SW 1271 (cell line): ENCODE data around the gene HADH.
"Not testable (repeated sequence)": the region's sequence is repeated elsewhere in the genome, so short reads cannot be mapped to it uniquely, and the experiment has no call there.

Experiments used
- DNase-seq, 2 experiments: peaks; one replicate each; lab custom pipeline; 2025; lab: John Stamatoyannopoulos, UW

The HADH gene

DNA sequence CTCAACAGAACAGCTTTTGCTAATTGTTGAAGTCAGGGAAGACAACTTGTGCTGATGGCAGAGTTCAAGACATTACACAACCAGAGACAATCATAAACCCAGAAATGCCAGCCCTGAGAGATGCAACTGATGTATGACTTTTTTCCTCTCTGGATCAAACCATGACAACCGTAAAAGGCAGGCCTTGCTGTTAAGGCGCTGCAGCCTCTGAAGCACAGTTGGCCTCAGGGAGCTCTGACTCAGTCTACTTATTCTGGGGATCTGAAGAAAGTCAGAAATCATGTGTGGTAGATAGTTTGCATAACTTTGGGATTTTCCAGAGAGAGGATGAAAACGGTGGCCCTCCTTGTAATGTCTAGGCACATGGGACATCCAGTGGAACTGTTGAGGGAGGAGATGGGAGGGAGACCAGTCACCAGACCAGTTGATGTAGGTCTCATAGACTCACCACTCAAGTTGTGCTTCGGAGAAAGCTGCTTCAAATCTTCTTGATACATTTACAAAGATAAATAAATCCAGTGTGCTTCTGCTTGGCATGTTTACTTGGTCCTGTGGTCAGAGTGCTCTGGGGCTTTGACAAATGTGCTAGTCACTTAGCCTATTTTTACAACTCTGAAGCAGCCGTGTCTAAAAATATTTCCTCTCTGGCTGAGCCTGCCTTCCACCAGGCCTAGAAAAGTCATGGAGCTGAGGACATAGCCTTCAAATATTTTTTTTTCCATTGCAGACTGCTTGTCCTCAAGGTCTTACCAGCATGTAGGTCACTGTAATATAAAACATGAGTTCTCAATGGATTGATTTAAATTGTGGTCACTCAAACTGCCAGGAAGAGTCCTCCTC, 7.5 kb downstream of the HADH start:
- no peak for DNase-seq

DNA sequence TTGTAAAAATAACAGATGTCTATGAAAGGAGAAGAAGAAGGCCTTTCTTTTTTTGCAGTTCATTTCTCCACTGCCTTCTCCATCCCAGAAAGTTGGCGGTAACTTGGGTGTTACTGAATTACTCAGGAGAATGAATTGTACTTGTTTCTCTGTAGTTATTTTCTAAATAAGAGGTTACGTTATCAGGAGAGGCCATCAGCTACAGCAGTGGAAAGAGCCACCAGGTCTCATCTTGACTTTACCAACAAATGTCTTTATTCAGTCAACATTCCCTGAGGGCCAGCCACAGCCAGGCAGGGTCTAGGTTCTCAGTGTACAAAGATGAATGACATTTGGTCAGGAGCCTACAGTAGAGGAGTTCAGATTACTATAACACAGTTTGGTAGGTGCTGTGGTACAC, 8.1 kb downstream of the HADH start:
- no peak for DNase-seq

DNA sequence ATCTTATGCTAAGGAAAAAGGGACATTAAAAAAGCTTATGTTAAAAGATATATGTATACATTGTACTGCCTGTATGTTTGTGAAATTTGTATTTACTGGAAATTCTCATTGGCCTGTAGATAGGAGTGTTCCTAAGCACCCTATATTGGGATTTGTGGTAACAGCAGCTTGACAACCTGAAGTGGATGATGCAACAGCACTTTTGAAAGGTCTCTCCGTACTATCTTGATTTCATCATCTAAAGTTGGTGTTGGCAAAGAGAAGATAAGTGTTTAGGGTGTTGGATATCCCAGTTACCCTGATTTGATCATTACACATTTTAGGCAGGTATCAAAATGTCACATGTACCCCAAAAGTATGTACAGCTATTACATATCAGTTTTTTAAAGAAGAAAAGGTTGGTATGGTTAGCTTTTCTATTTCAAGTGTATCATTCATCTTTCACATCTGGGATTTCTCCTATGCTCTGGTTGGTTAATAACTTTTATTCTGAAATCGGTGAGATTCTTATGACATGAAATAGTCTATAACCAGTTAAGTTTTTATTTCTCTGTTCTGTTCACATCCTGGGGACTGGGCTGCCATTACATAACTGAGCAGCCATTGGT, 10.3 kb downstream of the HADH start:
- DNase-seq = no peak

DNA sequence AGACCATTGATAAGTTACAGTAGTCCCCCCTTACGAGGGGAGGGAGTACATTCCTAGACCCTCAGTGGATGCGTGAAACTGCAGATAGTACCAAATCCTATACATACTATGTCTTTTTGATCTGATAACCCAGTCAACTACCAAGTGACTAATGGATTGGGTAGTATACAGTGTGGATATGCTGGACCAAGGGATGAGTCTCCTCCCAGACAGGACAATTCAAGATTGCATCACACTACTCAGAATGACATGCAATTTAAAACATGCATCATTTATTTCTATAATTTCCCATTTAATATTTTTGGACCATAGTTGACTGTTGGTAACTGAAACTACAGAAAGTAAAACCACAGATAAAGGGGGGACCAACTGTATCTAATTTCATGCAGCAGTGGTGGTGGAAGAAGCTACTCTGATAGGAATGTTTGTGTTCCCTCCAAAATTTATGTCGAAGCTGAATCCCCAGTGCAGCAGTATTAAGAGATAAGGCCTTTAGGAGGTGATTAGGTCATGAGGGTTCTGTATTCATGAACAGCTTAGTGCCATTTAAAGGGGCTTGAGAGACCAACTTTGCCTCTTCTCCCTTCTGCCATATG, 11.9 kb downstream of the HADH start:
- DNase-seq = no peak

DNA sequence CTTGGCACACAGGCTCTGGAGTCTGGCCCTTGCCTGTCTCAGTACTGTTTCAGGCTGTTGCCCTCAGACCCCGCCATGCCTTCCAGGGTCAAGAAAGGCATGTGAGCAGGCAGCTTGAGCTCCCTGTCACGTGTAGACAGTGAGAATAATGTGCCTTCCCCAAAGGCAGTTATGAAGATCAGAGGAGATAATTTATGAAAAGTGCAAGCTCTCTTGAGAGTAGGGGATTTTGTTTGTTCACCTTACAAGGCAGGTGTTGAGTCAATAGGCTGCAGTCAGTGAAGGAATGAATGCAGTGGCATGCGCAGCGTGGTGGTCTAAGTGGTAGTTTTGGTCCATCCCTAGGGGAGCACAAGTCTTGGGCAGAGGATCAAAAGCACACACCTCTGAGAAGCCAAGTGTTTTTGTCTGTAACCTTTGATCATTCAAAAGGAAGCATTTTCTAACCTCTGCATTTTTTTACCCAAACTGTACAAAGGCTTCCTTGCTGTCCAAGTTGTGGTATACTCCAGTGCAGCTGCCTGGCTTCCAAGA, 14.4 kb downstream of the HADH start:
- no peak for DNase-seq

DNA sequence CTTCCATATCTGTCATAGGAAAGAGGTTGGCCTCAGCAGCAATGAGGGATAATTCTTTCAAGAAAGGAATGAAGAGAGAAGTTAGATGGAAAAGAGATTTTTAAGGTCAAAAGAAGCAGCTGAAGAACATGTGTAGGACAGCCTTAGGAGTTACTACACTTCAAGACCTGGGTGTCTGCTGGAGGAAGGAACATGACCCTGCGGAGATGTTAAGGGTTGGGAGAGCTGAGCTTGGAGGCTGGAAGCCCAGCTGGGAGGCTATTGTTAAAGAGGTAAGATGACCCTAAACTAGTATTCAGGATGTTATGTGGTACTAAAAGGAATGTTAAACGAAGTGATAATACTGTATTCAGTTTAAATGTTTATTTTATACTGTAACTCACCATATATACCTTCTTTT, 15.0 kb downstream of the HADH start:
- DNase-seq = no peak

DNA sequence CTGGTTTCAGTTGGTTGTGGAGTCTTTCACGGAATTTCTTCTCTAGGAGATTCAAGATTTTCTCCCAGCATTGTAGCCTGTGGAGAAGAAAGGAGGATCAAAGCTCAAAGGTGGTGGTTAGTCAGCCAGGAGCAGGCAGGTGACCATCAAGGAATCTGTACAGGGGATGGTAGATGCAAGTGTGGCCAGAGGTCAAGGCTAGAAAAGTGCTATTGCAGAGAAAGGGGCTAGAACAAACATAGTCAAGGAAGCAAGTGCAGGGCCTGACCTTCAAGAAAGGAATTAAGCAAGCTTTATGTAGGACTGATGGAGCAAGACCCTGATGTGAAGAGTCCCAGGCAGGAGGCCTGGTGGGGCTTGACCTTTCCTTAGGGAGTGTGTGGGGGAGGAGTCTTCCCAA, 16.1 kb downstream of the HADH start:
- no peak for DNase-seq

DNA sequence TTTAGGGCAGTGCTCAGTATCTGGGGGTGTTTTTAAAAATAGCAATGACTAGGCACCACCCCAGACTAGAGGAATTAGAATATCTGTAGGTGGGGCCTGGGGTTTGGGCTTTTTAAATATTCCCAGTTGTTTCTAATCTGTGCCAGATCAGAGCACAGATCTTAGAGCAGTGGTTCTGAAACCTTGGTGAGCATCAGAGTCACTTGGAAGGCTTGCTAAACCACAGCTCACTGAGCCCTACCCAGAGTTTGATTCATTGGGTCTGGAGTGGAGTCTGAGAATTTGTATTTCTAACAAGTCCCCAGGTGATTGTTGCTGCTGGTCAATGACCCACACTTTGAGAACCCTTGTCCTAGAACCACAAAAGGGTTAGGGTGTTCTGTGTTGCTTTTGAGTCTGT, 16.7 kb downstream of the HADH start:
- DNase-seq = no peak

DNA sequence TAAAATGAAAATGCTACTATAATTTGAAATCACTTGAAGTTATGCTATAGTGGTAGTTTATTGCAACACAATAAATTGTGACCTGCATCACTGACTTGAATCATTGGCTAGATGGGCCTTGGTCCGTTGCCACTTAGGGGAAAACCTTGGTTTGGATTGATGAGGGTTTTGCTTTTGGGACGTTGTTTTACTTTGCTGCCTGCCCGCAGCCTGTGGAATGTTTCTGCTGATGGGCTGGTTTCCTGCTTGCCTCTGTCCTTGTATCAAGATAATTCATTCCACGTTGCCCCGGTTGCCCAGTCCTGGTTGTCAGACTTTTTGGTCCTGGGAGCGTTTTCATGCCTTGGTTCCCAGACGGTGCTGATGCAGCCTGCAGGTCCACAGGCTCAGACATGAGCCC, 18.3 kb downstream of the HADH start:
- DNase-seq = no peak

DNA sequence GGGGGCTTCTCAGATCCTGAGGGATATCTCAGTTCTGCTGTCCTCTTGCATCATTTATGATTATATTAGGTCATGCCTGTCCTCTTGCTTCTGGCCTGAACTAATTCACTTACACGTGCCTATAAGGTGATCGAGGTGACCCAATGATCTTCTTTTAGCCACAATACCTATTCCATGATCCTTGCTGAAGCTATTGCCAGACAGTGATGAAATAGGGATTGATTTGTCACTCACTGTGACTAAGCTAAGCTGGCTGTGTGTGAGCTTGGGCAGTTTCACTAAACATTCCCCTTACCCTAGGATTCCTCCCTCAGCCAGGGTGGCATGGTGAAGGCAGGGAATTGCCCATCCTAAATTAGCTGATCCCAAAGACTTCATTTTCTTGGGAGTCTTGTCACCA, 19.0 kb downstream of the HADH start:
- DNase-seq = no peak

DNA sequence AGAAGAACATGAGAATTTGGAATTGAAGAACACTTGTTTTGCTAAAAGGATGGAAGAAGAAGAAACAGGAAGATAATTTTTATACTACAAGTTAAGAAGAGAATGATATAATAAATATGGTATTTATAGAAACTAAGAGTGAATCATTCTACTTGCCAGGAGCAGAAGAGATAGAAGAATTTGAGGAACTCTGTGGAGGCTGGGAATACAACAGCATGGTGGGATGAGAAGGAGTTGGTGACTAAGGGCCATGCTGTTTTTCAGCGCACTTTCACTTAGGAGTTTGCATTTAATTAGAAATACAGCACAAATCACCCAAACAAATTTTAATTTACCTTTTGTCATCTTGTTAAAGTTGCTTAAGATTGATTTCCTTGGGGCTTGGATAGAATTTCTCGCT, 20.5 kb downstream of the HADH start:
- no peak for DNase-seq

DNA sequence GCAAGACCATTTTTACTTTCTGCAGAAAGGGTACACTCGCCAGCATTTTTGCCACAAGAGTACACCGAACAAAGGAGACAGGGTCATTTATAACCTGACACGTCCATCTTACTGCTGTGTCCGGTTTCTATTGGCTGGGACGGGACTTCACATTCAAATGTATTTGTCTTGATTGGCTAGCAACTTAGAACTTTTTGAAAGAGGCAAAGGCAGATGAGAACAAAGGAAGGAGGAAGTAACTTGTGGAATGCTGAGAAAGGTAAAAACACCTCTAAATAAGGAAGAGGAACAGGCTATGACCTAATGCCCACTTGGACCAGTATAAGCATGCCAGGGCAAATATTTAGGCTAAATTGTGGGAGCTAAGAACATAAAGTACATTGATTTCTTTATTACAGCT, 22.7 kb downstream of the HADH start:
- DNase-seq = not testable (repeated sequence)

DNA sequence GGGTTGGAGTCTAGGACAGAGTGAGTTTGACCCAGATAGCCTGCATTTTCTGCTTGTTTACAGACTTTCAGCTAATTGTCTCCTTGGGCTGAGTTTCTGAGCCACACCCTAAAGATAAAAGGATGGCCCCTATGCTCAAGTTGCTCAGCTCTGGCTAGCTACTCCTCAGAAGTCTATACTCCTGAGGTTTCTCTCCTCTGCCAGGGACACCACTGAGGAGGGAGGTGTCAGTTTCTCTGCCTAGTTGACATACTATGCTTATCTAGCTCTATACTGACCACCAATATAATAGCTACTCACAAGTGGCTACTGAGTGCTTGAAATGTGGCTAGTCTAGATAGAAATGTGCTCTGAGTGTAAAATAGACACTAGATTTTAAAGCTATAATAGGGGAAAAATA, 23.6 kb downstream of the HADH start:
- no peak for DNase-seq

DNA sequence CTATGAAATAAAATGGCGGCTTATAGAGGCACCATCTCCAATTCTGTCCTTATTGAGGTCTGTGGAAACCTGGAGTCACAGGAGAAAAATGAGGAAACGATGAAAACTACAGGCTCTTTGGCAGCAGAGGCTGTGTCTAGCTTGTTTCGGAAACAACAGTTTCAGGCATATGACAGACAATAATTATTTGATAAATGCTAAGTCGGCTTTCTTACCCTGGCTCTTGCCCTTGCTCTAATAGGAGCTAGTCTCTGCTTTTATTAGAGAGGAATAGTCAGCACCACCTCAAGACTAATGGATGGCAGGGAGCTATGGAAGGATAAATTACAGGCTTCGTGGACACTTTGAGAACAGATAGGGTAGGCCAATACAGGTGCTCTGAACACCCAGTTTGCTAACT, 24.3 kb downstream of the HADH start:
- DNase-seq = no peak

DNA sequence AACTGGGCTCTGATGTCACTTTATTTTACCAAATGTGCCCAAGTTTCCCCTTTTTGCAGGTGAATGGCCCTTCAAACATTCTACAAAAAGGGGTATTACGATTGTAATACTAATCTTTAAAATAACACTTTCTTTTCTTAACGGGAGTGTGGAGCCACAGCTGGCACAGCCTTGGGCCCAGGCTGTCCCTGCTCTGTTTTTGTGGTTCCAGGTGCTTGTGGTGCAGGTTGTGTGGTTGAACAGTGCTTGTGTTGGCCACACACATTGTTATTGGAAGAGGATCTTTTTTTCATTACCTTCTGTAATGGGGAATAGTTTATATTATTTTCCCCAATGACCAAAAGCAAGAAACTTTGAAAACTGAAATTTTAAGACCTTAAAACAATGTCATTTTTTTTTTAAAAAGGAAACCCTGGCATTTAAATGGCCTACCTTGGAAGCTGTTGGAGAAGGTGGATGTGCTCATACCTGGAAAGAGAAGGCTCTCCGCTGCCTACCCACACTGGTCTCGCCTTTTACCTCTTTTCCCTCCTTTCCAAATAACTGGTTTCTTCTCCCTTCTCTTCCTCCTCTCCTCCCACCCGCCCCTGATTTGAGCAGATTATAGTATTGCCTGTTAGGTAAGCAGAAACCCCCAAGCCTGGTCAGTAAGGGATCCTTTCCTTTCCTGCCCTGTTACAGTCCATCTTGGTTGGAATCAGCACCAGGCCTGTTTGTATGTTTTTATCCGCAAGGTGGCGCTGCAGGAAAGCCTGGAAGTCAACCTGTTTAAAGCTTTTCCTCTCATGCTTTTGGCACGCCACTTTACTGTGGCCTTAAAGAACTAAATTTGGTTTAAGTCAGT, 28.6 kb downstream of the HADH start:
- DNase-seq = peak in 1 of 2 experiments; percentile 12

DNA sequence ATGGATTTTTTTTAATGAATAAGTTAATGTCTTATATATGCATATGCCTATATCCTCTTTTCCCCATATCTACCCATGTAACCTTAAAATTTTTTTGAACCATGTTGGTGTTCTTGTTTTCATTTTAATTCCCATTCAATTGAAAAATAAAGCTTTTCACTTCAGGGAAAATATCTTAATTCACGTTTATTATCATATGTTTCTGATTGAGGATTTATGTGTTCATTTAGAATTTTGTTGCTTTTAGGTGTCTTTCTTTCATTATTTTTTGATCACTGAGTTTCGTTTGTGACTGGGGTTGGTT, 29.1 kb downstream of the HADH start:
- DNase-seq = no peak

DNA sequence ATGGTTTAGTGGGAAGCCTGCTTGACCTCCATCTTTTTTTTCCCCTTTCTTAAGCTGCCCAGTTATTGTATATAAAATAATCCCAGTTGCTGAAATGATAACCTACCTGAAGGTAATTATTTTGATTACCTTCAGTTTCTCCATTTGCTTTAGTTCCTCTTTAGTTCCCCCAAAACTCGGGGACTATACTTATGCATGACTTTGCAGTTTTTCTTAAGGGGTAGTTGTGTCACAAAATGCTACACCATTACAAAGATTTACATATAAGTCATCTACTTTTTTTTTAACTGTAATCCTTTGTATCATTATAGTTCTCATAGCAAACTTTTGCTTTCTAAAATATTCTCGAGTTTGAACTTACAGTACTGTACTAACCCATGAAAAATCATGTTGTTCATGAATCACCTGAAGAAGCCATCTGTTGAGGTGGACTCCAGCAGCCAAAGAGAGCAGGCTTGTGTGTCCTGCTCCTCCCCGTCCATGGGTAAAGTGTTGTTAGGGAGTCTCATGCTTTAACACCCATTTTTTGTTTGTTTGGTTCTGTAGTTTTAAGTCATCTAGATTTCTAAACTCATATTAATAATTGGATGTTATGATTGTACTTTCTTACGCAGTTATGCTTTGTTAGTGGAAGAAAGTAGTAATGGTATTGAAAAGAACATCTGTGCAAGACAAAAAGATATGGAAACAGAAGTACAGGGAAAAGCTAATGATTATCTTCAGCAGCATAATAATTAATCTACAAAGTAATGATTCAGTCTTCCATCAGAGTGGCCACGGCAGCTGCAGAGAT, 34.6 kb downstream of the HADH start:
- no peak for DNase-seq

DNA sequence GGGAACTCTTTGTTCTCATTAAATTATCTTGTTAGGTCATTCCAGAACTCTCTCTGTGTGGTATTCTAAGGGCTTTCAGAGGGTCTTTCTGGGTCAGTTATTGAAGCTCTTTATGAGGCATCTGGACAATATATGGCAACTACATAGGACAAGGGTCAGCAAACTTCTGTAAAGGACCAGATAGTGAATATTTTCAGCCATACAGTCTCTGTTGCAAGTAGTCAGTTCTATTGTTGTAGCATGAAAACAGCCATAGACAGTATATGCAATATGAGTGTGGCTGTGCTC, 35.1 kb downstream of the HADH start:
- DNase-seq = no peak

DNA sequence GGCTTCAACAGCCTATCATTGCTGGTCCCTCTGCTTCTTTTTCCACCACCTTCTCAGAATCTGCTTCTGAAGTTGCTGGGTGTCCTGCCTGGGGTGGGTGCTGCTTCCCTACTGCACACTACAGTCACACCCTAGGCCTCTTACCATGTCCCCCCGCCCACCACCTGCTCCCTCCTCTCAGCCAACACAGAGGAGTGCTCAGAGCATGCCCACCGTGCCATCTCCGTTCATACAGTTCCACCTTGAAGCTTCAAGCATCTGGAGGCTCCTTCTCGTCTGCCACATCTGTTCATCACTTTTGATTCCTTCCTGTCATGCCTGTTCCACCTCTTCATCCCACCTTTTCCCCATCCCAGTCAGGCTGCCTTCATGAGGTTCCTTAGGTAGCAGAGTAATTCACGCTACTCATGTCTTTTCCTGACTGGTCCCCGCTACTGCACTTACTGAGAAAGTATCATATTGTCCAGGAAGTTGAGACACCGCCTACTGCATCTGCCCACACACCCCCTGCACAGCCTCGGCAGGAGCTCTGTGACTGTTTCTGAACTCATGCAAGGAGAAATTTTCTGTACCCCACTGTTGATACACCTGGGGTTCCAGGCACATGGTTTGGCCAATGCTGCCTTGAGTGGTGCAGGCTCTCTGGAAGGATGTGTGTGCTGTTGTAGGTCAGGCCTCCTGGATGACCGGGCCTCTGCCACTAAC, 39.5 kb downstream of the HADH start:
- no peak for DNase-seq

DNA sequence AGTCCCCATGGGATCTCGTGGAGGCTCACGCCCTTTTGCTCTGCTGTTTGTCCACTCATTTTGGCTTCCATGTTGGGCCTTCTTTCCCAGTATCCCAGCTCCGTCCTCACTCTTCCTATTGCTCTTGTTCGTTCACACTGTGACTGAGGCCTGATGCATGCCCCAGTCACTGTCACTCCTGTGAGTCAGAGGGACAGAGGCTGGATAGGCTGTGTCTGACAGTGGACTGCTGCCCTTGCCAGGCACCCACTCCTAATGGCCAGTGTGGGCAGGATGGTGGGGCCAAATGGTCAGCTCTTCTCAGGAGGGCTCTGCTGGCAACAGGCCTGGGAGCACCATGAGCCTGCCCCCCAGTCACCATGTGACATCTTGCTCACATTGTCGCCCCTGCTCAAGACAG, 40.0 kb downstream of the HADH start:
- no peak for DNase-seq

DNA sequence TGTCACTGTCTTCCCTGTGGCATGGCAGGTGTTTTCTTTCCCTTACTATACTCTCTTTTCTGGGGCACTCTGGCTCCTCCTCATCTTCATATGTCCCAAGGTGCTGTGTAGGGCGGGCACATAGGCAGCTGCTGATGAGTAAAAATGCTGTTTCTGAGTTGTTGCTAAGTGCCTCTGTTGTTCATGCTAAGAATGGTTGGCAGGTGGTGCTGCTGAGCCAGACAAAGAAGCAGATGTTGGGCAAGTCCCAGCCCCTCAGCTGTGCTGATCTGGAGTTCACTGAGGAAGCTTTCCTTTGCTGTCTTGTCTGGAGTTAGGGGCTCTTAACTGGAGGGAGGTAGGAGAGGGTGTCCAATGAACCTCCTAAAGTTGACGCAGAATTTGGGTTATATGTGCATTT, 40.6 kb downstream of the HADH start:
- DNase-seq = peak in 1 of 2 experiments; percentile 40
